Prostate gland (tissue), 2 donors: ENCODE measurements around the gene ZNF446.
"Not testable (repeated sequence)": the region's sequence is repeated elsewhere in the genome, so short reads cannot be mapped to it uniquely, and the experiment has no call there.

Experiments
- CTCF ChIP-seq, 4 experiments: fragments of 200-600 bp in 2 of 4; fragments of 450-650 bp in 2 of 4; sonication (generic) in 2 of 4; IDR thresholded peaks; 1 replicate in 3 of 4; 2 replicates in 1 of 4; pipeline ENCODE4 v1.5.1; 2016 to 2019; ENCODE audit warnings: antibody characterized with exemption in 4 of 4, mild to moderate bottlenecking in 2 of 4, moderate library complexity in 2 of 4
- POLR2AphosphoS5 ChIP-seq: sonication (generic); formaldehyde crosslinking; IDR thresholded peaks from one replicate; pipeline ENCODE4 v1.6.1; 2017; ENCODE audit warnings: antibody characterized with exemption

- TF ChIP-seq CTCF (IDR thresholded peaks at IDR 0.05); POLR2AphosphoS5: not testable (repeated sequence)
Measured at GRCh38 chr19:58470837-58471543, 5.2 kb upstream of the ZNF446 start.
